DMS153 treated with DMSO at 0.1 percent for 48 hours (cell line): ENCODE data around the gene THYN1.

Experiments
- DNase-seq: peaks from one replicate; lab custom pipeline; 2025; ENCODE audit not compliant: unreplicated experiment; lab: John Stamatoyannopoulos, UW

The THYN1 gene

GRCh38 chr11:134250675-134251074 lies 2.5 kb downstream of the THYN1 start:
- no peak for DNase-seq

- no peak for DNase-seq
These were observed 2.9 kb downstream of the THYN1 start for GRCh38 chr11:134250246-134250645.

GRCh38 chr11:134248910-134249480 lies 4.2 kb downstream of the THYN1 start:
- no peak for DNase-seq

GRCh38 chr11:134246678-134247077 lies 6.5 kb downstream of the THYN1 start:
- DNase-seq = no peak

GRCh38 chr11:134246100-134246499 lies 7.1 kb downstream of the THYN1 start:
- DNase-seq = no peak

- DNase-seq = no peak
These were observed 7.7 kb downstream of the THYN1 start for GRCh38 chr11:134245434-134245833.

GRCh38 chr11:134244593-134244992 lies 8.6 kb downstream of the THYN1 start:
- DNase-seq = no peak

GRCh38 chr11:134243913-134244312 lies 9.2 kb downstream of the THYN1 start:
- no peak for DNase-seq

GRCh38 chr11:134242376-134242775 lies 10.8 kb downstream of the THYN1 start:
- no peak for DNase-seq

- no peak for DNase-seq
These were observed 12.6 kb downstream of the THYN1 start for GRCh38 chr11:134240592-134240991.

GRCh38 chr11:134238956-134239355 lies 14.2 kb downstream of the THYN1 start:
- DNase-seq = no peak

- no peak for DNase-seq
These were observed 15.6 kb downstream of the THYN1 start for GRCh38 chr11:134237557-134237922.

GRCh38 chr11:134236834-134237556 lies 16.2 kb downstream of the THYN1 start:
- no peak for DNase-seq

GRCh38 chr11:134235399-134235798 lies 17.8 kb downstream of the THYN1 start:
- no peak for DNase-seq

- DNase-seq = no peak
These were observed 19.4 kb downstream of the THYN1 start for GRCh38 chr11:134233729-134234179.

- DNase-seq = no peak
These were observed 21.0 kb downstream of the THYN1 start for GRCh38 chr11:134231958-134232659.

- DNase-seq = no peak
These were observed 22.8 kb downstream of the THYN1 start for GRCh38 chr11:134230339-134230738.

GRCh38 chr11:134229126-134229790 lies 23.9 kb downstream of the THYN1 start:
- DNase-seq = no peak

GRCh38 chr11:134228625-134229024 lies 24.5 kb downstream of the THYN1 start:
- DNase-seq = no peak

GRCh38 chr11:134226806-134227325 lies 26.3 kb downstream of the THYN1 start:
- no peak for DNase-seq
